Measurements from ENCODE around the gene SLIT1. TPM values are rescaled to one million over a fixed set of nuclear protein-coding genes. Genes with fewer than 3 reads are reported as not detected.

SLIT1 gene
- total and polyA plus RNA-seq, 2 of the 8 experiments (the other 6 are each of a cell fraction or from before 2014, with no cell fraction given), result 0.70 to 0.88 TPM

DNA sequence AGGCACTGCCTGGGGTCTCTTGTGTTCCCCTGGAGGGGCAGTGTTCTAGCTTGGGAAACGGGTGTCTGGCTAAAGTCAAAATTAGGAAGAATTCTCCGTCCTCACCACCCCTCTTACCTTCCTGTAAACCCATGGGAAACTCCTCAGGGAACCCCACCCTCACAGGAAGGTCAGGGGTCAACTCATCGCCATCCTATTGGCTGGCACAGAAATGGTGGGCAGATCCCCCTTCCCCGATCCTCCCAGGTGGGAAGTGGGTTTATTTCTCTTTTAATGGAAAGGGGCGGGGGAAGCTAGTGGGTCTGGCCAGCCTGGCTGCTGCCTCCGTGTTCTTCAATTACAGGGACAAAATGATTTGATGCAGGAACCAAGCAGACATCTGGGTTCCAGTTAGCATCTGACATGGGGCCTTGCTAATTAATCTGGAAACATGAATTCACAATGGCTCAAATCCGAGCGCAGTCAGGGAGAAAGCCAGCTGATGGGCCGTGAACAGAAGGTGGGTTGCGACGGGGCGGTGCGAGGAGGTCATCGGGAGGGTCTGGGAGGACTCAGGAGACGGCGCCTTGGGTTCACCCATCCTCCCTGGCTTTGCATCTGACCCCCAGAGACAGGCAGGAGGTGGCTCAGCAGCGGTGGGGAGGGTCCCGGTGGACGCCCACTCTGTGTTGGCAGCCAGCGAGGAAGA lies 66.6 kb downstream of the SLIT1 start (continued):
- no peak for TF ChIP-seq SUZ12 (IDR thresholded peaks at IDR 0.05; ENCODE audit: low read length)

Data from H1 (cell line).